GM23248 (cell line): ENCODE data around the gene SLC2A5.

Source experiments
- EZH2 ChIP-seq: fragments of 200-600 bp; sonication (generic); IDR thresholded peaks from 2 replicates; pipeline ENCODE4 v1.6.1; 2018; ENCODE audit warnings: antibody characterized with exemption, mild to moderate bottlenecking; ENCODE audit not compliant: insufficient read depth, poor library complexity, severe bottlenecking
- EZH2phosphoT487 ChIP-seq: fragments of 200-600 bp; sonication (generic); IDR thresholded peaks from 2 replicates; pipeline ENCODE4 v1.6.1; 2018; ENCODE audit warnings: antibody characterized with exemption, moderate library complexity, mild to moderate bottlenecking, low read depth; ENCODE audit not compliant: insufficient read depth

- no peak for TF ChIP-seq EZH2
- TF ChIP-seq EZH2phosphoT487 = no peak
Observed at GRCh38 chr1:9031484-9032259, 37.8 kb downstream of the SLC2A5 start.
